H9 (cell line): ENCODE measurements around the gene CASP10. TPM values are rescaled to one million over a fixed set of nuclear protein-coding genes. Genes with fewer than 3 reads are reported as not detected.

ENCODE experiments used
- DNase-seq: peaks from one replicate; pipeline ENCODE4 v3.0.0-alpha.2; 2017
- H2AFZ ChIP-seq: one replicate; pipeline ENCODE4 v1.6.1; 2013; ENCODE audit warnings: mild to moderate bottlenecking, low read length, control low read depth, moderate library complexity
- H2AK5ac ChIP-seq: 2 replicates; pipeline ENCODE4 v1.6.1; 2013; ENCODE audit warnings: low read length, control low read depth, mixed read lengths; ENCODE audit not compliant: insufficient read length
- H2BK120ac ChIP-seq: one replicate; pipeline ENCODE4 v1.6.1; 2013; ENCODE audit warnings: low read depth, mild to moderate bottlenecking, low read length, control low read depth, inconsistent platforms; ENCODE audit not compliant: poor library complexity, severe bottlenecking
- H2BK12ac ChIP-seq: 2 replicates; pipeline ENCODE4 v1.6.1; 2013; ENCODE audit warnings: low read length, control low read depth, mixed read lengths, low read depth; ENCODE audit not compliant: insufficient read length
- H2BK15ac ChIP-seq: 2 replicates; pipeline ENCODE4 v1.6.1; 2013; ENCODE audit warnings: low read depth, low read length, control low read depth
- H2BK20ac ChIP-seq: one replicate; pipeline ENCODE4 v1.6.1; 2013; ENCODE audit warnings: low read depth, mild to moderate bottlenecking, low read length, control low read depth, inconsistent platforms; ENCODE audit not compliant: poor library complexity, severe bottlenecking
- H2BK5ac ChIP-seq: 2 replicates; pipeline ENCODE4 v1.6.1; 2013; ENCODE audit warnings: low read length, control low read depth, mixed read lengths; ENCODE audit not compliant: insufficient read length
- H3K14ac ChIP-seq: 2 replicates; pipeline ENCODE4 v1.6.1; 2013; ENCODE audit warnings: low read length, control low read depth; ENCODE audit not compliant: insufficient read depth
- H3K18ac ChIP-seq: 2 replicates; pipeline ENCODE4 v1.6.1; 2013; ENCODE audit warnings: low read depth, mild to moderate bottlenecking, mixed read lengths, low read length, control low read depth; ENCODE audit not compliant: insufficient read length
- H3K23ac ChIP-seq: 2 replicates; pipeline ENCODE4 v1.6.1; 2013; ENCODE audit warnings: low read length, control low read depth, mixed read lengths, low read depth; ENCODE audit not compliant: insufficient read length
- H3K23me2 ChIP-seq: 2 replicates; pipeline ENCODE4 v1.6.1; 2013; ENCODE audit warnings: low read depth, mild to moderate bottlenecking, mixed read lengths, low read length, control low read depth; ENCODE audit not compliant: insufficient read length, poor library complexity, severe bottlenecking
- H3K27ac ChIP-seq: 2 replicates; pipeline ENCODE4 v1.5.1; 2013; ENCODE audit warnings: low read length, control low read depth, mixed read lengths, low read depth; ENCODE audit not compliant: insufficient read length
- H3K27me3 ChIP-seq: 2 replicates; pipeline ENCODE4 v1.6.1; 2013; ENCODE audit warnings: low read length, control low read depth, inconsistent platforms; ENCODE audit not compliant: insufficient read depth
- H3K4ac ChIP-seq: 2 replicates; pipeline ENCODE4 v1.6.1; 2013; ENCODE audit warnings: low read depth, mild to moderate bottlenecking, control low read depth, inconsistent platforms, low read length, moderate library complexity
- H3K4me1 ChIP-seq: 2 replicates; pipeline ENCODE4 v1.6.1; 2013; ENCODE audit warnings: low read length, control low read depth, inconsistent platforms; ENCODE audit not compliant: insufficient read depth
- H3K4me2 ChIP-seq: 2 replicates; pipeline ENCODE4 v1.6.1; 2013; ENCODE audit warnings: low read length, control low read depth, mixed read lengths; ENCODE audit not compliant: insufficient read length, insufficient read depth
- H3K56ac ChIP-seq: 2 replicates; pipeline ENCODE4 v1.6.1; 2013; ENCODE audit warnings: low read depth, mild to moderate bottlenecking, mixed read lengths, low read length, control low read depth; ENCODE audit not compliant: insufficient read length
- H3K79me1 ChIP-seq: 2 replicates; pipeline ENCODE4 v1.6.1; 2013; ENCODE audit warnings: low read depth, mild to moderate bottlenecking, moderate library complexity, low read length, control low read depth, inconsistent platforms; ENCODE audit not compliant: insufficient read depth, poor library complexity, severe bottlenecking
- H3K79me2 ChIP-seq: 2 replicates; pipeline ENCODE4 v1.6.1; 2013; ENCODE audit warnings: low read length, control low read depth, inconsistent platforms; ENCODE audit not compliant: insufficient read depth
- H3K9ac ChIP-seq: 2 replicates; pipeline ENCODE4 v1.6.1; 2013; ENCODE audit warnings: low read length, control low read depth, mixed read lengths; ENCODE audit not compliant: insufficient read length; ENCODE audit errors: extremely low read depth
- H3K9me3 ChIP-seq: one replicate; pipeline ENCODE4 v1.6.1; 2013; ENCODE audit warnings: low read depth, low read length, inconsistent platforms; ENCODE audit not compliant: control insufficient read depth
- H3T11ph ChIP-seq: one replicate; pipeline ENCODE4 v1.6.1; 2013; ENCODE audit warnings: mild to moderate bottlenecking, low read length, control low read depth, inconsistent platforms
- H4K20me1 ChIP-seq: one replicate; pipeline ENCODE4 v1.6.1; 2013; ENCODE audit not compliant: control insufficient read depth, insufficient read length, insufficient read depth
- H4K5ac ChIP-seq: 2 replicates; pipeline ENCODE4 v1.6.1; 2013; ENCODE audit warnings: low read depth, mild to moderate bottlenecking, mixed read lengths, low read length, control low read depth; ENCODE audit not compliant: insufficient read length
- H4K8ac ChIP-seq: replicated peaks from 2 replicates; pipeline ENCODE4 v1.6.1; 2013; ENCODE audit warnings: low read length, control low read depth, mixed read lengths, low read depth; ENCODE audit not compliant: insufficient read length
- H4K91ac ChIP-seq: 2 replicates; pipeline ENCODE4 v1.6.1; 2013; ENCODE audit warnings: low read depth, mild to moderate bottlenecking, moderate library complexity, mixed read lengths, low read length, control low read depth; ENCODE audit not compliant: insufficient read length
- H3K27ac Mint-ChIP-seq, 3 experiments: 2 replicates in 2 of 3; 3 replicates in 1 of 3; pipeline ENCODE4 v1.8.0; 2020 to 2021; ENCODE audit warnings: mixed read lengths in 3 of 3, mild to moderate bottlenecking in 1 of 3, moderate library complexity in 1 of 3
- H3K27me3 Mint-ChIP-seq: 2 replicates; pipeline ENCODE4 v1.8.0; 2021; ENCODE audit warnings: low read depth, mild to moderate bottlenecking, moderate library complexity, mixed read lengths
- H3K36me3 Mint-ChIP-seq, 3 experiments: 2 replicates in 2 of 3; 3 replicates in 1 of 3; pipeline ENCODE4 v1.8.0; 2020 to 2021; ENCODE audit warnings: low read depth in 3 of 3, mixed read lengths in 3 of 3; ENCODE audit not compliant: insufficient read depth in 1 of 3
- H3K4me1 Mint-ChIP-seq, 2 experiments: 2 replicates each; pipeline ENCODE4 v1.8.0; 2020; ENCODE audit warnings: mixed read lengths in 2 of 2
- H3K4me3 Mint-ChIP-seq, 2 experiments: 2 replicates in 1 of 2; 3 replicates in 1 of 2; pipeline ENCODE4 v1.8.0; 2020 to 2021; ENCODE audit warnings: mild to moderate bottlenecking in 2 of 2, mixed read lengths in 2 of 2, moderate library complexity in 1 of 2
- H3K9me3 Mint-ChIP-seq, 2 experiments: 2 replicates in 1 of 2; 3 replicates in 1 of 2; pipeline ENCODE4 v1.8.0; 2020; ENCODE audit warnings: mild to moderate bottlenecking in 2 of 2, mixed read lengths in 2 of 2, moderate library complexity in 1 of 2
- WGBS: extraction: QIAGEN DNeasy Blood & Tissue Kit; methylation state at CpG from one replicate; pipeline ENCODE4 v1.1.7; 2013; ENCODE audit warnings: missing lambda C conversion rate, low lambda C conversion rate, mixed read lengths; ENCODE audit not compliant: insufficient read length; ENCODE audit errors: extremely low coverage; 5-methylcytosine and 5-hydroxymethylcytosine counted together
- total RNA-seq: library from RNA; stranded (reverse); gene quantifications from 2 replicates; pipeline ENCODE4 v1.2.1, GENCODE V29; 2021
- TF ChIP-seq, protein P1 (sequence below): fragments of 200-600 bp; sonication (generic); conservative IDR thresholded peaks from 3 replicates; pipeline ENCODE4 v1.8.0; 2021; ENCODE audit warnings: antibody characterized with exemption, mild to moderate bottlenecking

CASP10 gene
- total RNA-seq, 1 experiment from 2014 or later, result 2.7 TPM

DNA sequence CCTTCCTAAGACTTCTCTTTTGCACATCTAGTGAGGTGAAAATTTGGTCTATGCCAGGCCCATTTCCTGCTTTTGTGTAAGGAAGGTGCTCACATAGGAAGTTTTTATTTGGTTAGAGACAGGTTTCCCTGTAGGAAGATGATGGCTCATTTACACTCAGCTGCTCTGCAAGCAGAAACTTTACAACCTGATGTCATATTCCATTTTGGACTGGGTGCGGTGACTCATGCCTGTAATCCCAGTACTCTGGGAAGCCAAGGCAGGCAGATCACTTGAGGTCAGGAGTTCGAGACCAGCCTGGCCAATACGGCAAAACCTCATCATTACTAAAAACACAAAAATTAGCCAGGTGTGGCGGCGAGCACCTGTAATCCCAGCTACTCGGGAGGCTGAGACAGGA is 35.8 kb downstream of the CASP10 start:
- Mint-ChIP-seq H3K4me1 (peaks cover 27 to 36% of the 10 kb centered on the region in 2 experiments), H3K36me3 (peaks cover 0 to 22% (median 0%) of the 10 kb centered on the region in 3 experiments; a peak in 2 of 7 replicates), H3K27ac (peak overlapping the region in 1 of 3 experiments; percentile 48; a peak in 1 of 7 replicates), H3K9me3 (peaks cover 0 to 13% of the 10 kb centered on the region in 2 experiments; a peak in 2 of 5 replicates), H3K4me3 (no peak overlapping the region), H3K27me3 (no peaks in the 10 kb centered on the region)
- Histone ChIP-seq H3K27me3 (no peaks in the 10 kb centered on the region), H3T11ph (no peak overlapping the region), H2AFZ (no peak overlapping the region), H2BK15ac (no peak overlapping the region), H3K18ac (no peak overlapping the region), H3K23ac (no peak overlapping the region), H3K9ac (no peak overlapping the region), H3K14ac (no peak overlapping the region), H3K9me3 (no peaks in the 10 kb centered on the region), H2AK5ac (no peak overlapping the region), H3K56ac (no peak overlapping the region), H2BK120ac (no peak overlapping the region), H4K20me1 (no peaks in the 10 kb centered on the region), H3K4me2 (no peak overlapping the region), H2BK20ac (no peak overlapping the region), H3K4ac (no peak overlapping the region), H4K5ac (no peak overlapping the region), H2BK12ac (no peak overlapping the region), H3K4me1 (peaks cover 6% of the 10 kb centered on the region; the same call in 1 of the 2 replicates), H3K79me1 (no peaks in the 10 kb centered on the region), H4K8ac (no peak overlapping the region), H2BK5ac (no peak overlapping the region), H4K91ac (no peak overlapping the region), H3K79me2 (no peaks in the 10 kb centered on the region), H3K27ac (no peak overlapping the region), H3K23me2 (no peaks in the 10 kb centered on the region)
- no CpG with 5 or more reads among the region's 6 CpGs for WGBS
- TF ChIP-seq, protein P1, sequence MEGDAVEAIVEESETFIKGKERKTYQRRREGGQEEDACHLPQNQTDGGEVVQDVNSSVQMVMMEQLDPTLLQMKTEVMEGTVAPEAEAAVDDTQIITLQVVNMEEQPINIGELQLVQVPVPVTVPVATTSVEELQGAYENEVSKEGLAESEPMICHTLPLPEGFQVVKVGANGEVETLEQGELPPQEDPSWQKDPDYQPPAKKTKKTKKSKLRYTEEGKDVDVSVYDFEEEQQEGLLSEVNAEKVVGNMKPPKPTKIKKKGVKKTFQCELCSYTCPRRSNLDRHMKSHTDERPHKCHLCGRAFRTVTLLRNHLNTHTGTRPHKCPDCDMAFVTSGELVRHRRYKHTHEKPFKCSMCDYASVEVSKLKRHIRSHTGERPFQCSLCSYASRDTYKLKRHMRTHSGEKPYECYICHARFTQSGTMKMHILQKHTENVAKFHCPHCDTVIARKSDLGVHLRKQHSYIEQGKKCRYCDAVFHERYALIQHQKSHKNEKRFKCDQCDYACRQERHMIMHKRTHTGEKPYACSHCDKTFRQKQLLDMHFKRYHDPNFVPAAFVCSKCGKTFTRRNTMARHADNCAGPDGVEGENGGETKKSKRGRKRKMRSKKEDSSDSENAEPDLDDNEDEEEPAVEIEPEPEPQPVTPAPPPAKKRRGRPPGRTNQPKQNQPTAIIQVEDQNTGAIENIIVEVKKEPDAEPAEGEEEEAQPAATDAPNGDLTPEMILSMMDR, result no peak
- DNase-seq, result no peak
